ENCODE measurements around the gene COG1. TPM values are rescaled to one million over a fixed set of nuclear protein-coding genes. Genes with fewer than 3 reads are reported as not detected.

COG1 gene
- total RNA-seq, 2 donors from 2014 or later = 27.1 to 27.8 TPM

DNA sequence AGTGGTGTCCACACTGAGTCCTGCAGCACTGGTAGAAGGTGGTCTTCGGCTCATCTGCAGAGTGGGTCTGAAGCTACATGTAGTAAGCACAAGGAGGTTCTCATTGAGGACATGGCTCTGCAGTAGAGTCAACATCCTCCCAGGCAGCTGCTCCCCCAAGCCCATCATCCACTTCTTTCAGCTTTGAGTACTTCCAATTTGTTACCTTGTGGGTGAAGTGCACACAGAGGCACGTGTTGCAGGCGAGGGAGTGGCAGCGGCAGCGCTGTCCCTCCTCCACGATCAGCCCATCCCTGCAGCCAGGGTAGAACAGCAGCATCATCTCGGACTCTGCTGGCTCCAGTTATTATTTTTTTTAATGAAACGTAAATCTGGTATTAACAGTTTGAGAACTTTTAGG, 29.8 kb upstream of the COG1 start:
- Histone ChIP-seq H3K4me1 (ENCODE audit: control insufficient read depth, insufficient read depth, low read length) (peaks cover 13% of the 10 kb centered on the region), H3K9ac (ENCODE audit: extremely low read depth, low read length, poor library complexity, severe bottlenecking) (no peak overlapping the region), H3K27ac (ENCODE audit: low read depth, low read length) (no peak overlapping the region), H3K27me3 (ENCODE audit: control insufficient read depth, insufficient read depth, low read length, poor library complexity, severe bottlenecking) (peaks cover 43% of the 10 kb centered on the region), H3K36me3 (ENCODE audit: control insufficient read depth, insufficient read depth, low read length) (peaks cover 2% of the 10 kb centered on the region), H3K4me3 (ENCODE audit: low read length) (no peak overlapping the region), H3K9me3 (ENCODE audit: control insufficient read depth, low read length) (no peaks in the 10 kb centered on the region)
- no peak for DNase-seq
- no peaks in the 10 kb centered on the region for H3K9me3 Mint-ChIP-seq
- peaks cover 52% of the 10 kb centered on the region for H3K27me3 Mint-ChIP-seq (ENCODE audit: insufficient read depth)
- TF ChIP-seq, protein P1, sequence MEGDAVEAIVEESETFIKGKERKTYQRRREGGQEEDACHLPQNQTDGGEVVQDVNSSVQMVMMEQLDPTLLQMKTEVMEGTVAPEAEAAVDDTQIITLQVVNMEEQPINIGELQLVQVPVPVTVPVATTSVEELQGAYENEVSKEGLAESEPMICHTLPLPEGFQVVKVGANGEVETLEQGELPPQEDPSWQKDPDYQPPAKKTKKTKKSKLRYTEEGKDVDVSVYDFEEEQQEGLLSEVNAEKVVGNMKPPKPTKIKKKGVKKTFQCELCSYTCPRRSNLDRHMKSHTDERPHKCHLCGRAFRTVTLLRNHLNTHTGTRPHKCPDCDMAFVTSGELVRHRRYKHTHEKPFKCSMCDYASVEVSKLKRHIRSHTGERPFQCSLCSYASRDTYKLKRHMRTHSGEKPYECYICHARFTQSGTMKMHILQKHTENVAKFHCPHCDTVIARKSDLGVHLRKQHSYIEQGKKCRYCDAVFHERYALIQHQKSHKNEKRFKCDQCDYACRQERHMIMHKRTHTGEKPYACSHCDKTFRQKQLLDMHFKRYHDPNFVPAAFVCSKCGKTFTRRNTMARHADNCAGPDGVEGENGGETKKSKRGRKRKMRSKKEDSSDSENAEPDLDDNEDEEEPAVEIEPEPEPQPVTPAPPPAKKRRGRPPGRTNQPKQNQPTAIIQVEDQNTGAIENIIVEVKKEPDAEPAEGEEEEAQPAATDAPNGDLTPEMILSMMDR (conservative IDR thresholded peaks at IDR 0.05) = no peak
- peaks cover 70% of the 10 kb centered on the region for H3K4me1 Mint-ChIP-seq
- 89 to 90% methylated on average over 7 to 8 of the region's 8 CpGs for WGBS, 2 experiments (ENCODE audit: insufficient coverage in 1 of 2, insufficient read length in 1 of 2)
- H3K36me3 Mint-ChIP-seq (ENCODE audit: low read depth) = no peaks in the 10 kb centered on the region
- H3K4me3 Mint-ChIP-seq = no peak overlapping the region
- no peak overlapping the region for H3K27ac Mint-ChIP-seq

DNA sequence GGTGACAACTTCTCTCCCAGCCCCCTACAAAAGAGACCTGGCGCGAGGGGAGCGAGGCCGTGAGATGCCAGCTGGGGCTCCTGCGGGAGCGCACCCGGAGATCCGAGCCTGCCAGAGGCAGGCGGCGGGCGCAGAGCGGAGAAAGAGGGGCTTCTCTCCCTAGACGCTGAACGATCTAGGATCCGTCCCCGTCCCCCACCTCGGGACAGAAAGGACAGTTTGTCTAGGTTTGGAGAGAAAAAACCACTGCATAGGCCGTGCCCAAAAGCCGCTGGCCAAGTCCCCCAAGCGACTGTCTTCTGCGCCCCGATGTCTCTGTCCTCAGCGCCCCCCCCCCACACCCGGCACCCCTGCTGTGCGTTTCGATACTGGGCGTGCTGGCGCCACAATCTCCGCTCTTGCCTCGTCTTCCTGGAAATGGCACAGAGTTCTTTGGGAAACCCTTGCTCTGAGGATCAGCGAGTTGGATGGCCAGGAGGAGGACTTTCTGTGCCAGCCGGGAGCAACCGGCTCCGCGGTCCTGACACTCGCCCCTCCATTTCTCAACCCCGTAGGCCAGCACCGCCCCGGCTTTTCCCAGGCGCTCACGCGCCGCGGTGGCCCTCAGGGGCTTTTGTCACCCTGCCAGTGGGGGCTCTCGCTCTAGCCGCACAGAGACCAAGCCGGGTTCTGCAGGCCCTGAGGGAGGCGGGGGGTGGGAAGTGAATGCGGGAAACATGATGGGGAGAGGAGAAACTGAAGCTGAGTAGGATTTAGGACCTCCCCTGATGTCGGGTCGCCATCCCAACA, 27.0 kb upstream of the COG1 start:
- peaks cover 11% of the 10 kb centered on the region for H3K4me1 ChIP-seq (ENCODE audit: control insufficient read depth, insufficient read depth, low read length)
- peak; percentile 80 for DNase-seq
- TF ChIP-seq, protein P1 (conservative IDR thresholded peaks at IDR 0.05) = no peak
- H3K36me3 Mint-ChIP-seq (ENCODE audit: low read depth) = peaks cover 14% of the 10 kb centered on the region
- H3K4me1 Mint-ChIP-seq = peaks cover 61% of the 10 kb centered on the region
- H3K27me3 ChIP-seq (ENCODE audit: control insufficient read depth, insufficient read depth, low read length, poor library complexity, severe bottlenecking) = peaks cover 47% of the 10 kb centered on the region
- H3K4me3 ChIP-seq (ENCODE audit: low read length) = peak overlapping the region; percentile 91
- H3K36me3 ChIP-seq (ENCODE audit: control insufficient read depth, insufficient read depth, low read length) = peaks cover 28% of the 10 kb centered on the region
- no peak overlapping the region for H3K27ac ChIP-seq (ENCODE audit: low read depth, low read length)
- no peaks in the 10 kb centered on the region for H3K9me3 Mint-ChIP-seq
- peaks cover 68% of the 10 kb centered on the region for H3K27me3 Mint-ChIP-seq (ENCODE audit: insufficient read depth)
- H3K4me3 Mint-ChIP-seq = peak overlapping the region; percentile 73
- H3K27ac Mint-ChIP-seq = no peak overlapping the region
- H3K9me3 ChIP-seq (ENCODE audit: control insufficient read depth, low read length) = no peaks in the 10 kb centered on the region
- 0 to 1% methylated on average over 17 to 51 of the region's 51 CpGs for WGBS, 2 experiments (ENCODE audit: insufficient coverage in 1 of 2, insufficient read length in 1 of 2)
- peak overlapping the region; percentile 42 for H3K9ac ChIP-seq (ENCODE audit: extremely low read depth, low read length, poor library complexity, severe bottlenecking)

DNA sequence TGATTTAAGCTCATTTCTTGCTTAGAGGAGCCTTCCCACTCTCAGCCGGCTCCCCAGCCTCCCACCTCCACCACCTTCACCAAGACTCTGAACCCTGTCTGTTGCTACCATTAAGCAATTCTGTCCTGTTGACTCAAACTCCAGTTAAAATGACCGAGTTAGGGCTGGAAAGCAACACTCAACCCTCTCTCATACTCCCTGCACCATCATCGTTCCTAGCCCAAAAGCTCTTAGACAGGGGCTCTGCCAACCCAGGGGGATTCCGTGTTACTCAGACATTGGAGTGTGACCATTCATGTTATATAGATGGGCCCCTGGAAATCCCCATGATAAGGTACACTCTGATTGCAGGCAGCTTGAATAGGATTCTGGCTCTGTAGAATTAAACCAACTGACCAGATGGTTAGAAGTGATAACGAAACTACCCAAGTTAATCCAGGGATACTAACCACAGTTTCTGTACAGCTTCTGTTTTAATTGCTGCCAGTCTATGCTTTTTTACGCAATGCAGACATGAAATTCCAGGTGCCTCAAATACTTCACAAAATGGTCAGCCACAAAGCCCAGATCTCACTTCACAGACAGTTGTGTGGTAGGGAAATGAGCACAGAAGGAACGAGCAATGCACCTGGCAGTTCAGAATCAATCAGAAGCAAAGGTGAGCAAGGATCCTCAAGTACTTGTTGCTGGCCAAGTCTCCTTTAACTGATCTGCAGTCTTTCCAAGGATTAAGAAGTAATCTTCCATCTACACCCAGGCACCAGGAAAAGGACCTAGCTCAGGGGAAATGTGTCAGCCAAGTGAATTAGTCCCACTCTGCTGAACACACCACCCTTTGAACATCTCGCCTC, 25.9 kb upstream of the COG1 start:
- Mint-ChIP-seq H3K27me3 (ENCODE audit: insufficient read depth) (peaks cover 68% of the 10 kb centered on the region), H3K4me3 (peak overlapping the region; percentile 73), H3K36me3 (ENCODE audit: low read depth) (peaks cover 14% of the 10 kb centered on the region), H3K9me3 (no peaks in the 10 kb centered on the region), H3K27ac (no peak overlapping the region), H3K4me1 (peaks cover 58% of the 10 kb centered on the region)
- Histone ChIP-seq H3K9ac (ENCODE audit: extremely low read depth, low read length, poor library complexity, severe bottlenecking) (no peak overlapping the region), H3K9me3 (ENCODE audit: control insufficient read depth, low read length) (no peaks in the 10 kb centered on the region), H3K27me3 (ENCODE audit: control insufficient read depth, insufficient read depth, low read length, poor library complexity, severe bottlenecking) (peaks cover 47% of the 10 kb centered on the region), H3K36me3 (ENCODE audit: control insufficient read depth, insufficient read depth, low read length) (peaks cover 37% of the 10 kb centered on the region), H3K4me1 (ENCODE audit: control insufficient read depth, insufficient read depth, low read length) (peaks cover 12% of the 10 kb centered on the region), H3K27ac (ENCODE audit: low read depth, low read length) (no peak overlapping the region), H3K4me3 (ENCODE audit: low read length) (peak overlapping the region; percentile 91)
- no peak for DNase-seq
- WGBS, 2 experiments (ENCODE audit: insufficient coverage in 1 of 2, insufficient read length in 1 of 2) = 81 to 85% methylated on average over 7 to 8 of the region's 8 CpGs
- TF ChIP-seq, protein P1 (conservative IDR thresholded peaks at IDR 0.05) = no peak
